GM23338 (cell line): Measurements from ENCODE around the gene KCTD19. TPM values are rescaled to one million over a fixed set of nuclear protein-coding genes. Genes with fewer than 3 reads are reported as not detected.

Experiments used
- ATAC-seq: fragments of 200-7000 bp; cut with Tn5 transposase; 3 replicates; pipeline ENCODE4 v1.9.1; 2020
- DNase-seq: peaks from one replicate; pipeline ENCODE4 v3.0.0-alpha.2; 2015; ENCODE audit warnings: low spot score
- H2AFZ ChIP-seq: fragments of 200-600 bp; sonication (generic); 2 replicates; pipeline ENCODE4 v1.8.0; 2016; ENCODE audit warnings: antibody characterized with exemption, mild to moderate bottlenecking, moderate library complexity
- H3F3A ChIP-seq: fragments of 200-600 bp; sonication (generic); replicated peaks from 2 replicates; pipeline ENCODE4 v1.8.0; 2017; ENCODE audit warnings: antibody characterized with exemption, mixed run types, low read depth
- H3K27ac ChIP-seq: fragments of 200-600 bp; sonication (generic); 2 replicates; pipeline ENCODE4 v1.6.1; 2016; ENCODE audit warnings: low read depth
- H3K27me3 ChIP-seq: fragments of 200-600 bp; sonication (generic); 2 replicates; pipeline ENCODE4 v1.8.0; 2016; ENCODE audit warnings: mild to moderate bottlenecking, mixed run types, moderate library complexity; ENCODE audit not compliant: insufficient read depth
- H3K36me3 ChIP-seq: fragments of 200-600 bp; sonication (generic); 2 replicates; pipeline ENCODE4 v1.8.0; 2016; ENCODE audit warnings: mild to moderate bottlenecking; ENCODE audit not compliant: insufficient read depth
- H3K4me1 ChIP-seq: fragments of 200-600 bp; sonication (generic); 2 replicates; pipeline ENCODE4 v1.8.0; 2016; ENCODE audit warnings: mild to moderate bottlenecking, moderate library complexity; ENCODE audit not compliant: insufficient read depth
- H3K4me2 ChIP-seq: fragments of 200-600 bp; sonication (generic); 2 replicates; pipeline ENCODE4 v1.7.1; 2017; ENCODE audit warnings: mixed run types
- H3K4me3 ChIP-seq: fragments of 200-600 bp; sonication (generic); 2 replicates; pipeline ENCODE4 v1.6.1; 2016; ENCODE audit warnings: mixed run types
- H3K79me2 ChIP-seq: fragments of 200-600 bp; sonication (generic); replicated peaks from 2 replicates; pipeline ENCODE4 v1.8.0; 2017; ENCODE audit warnings: mild to moderate bottlenecking; ENCODE audit not compliant: insufficient read depth
- H3K9me2 ChIP-seq: fragments of 200-600 bp; sonication (generic); 2 replicates; pipeline ENCODE4 v1.8.0; 2017; ENCODE audit not compliant: insufficient read depth
- H4K20me1 ChIP-seq: fragments of 200-600 bp; sonication (generic); replicated peaks from 2 replicates; pipeline ENCODE4 v1.8.0; 2017; ENCODE audit warnings: mild to moderate bottlenecking; ENCODE audit not compliant: insufficient read depth
- H3K27ac Mint-ChIP-seq: 2 replicates; pipeline ENCODE4 v1.8.0; 2020; ENCODE audit warnings: inconsistent platforms, mild to moderate bottlenecking, moderate library complexity, mixed read lengths
- H3K27me3 Mint-ChIP-seq: 3 replicates; pipeline ENCODE4 v1.8.0; 2022; ENCODE audit warnings: low read depth, mild to moderate bottlenecking, moderate library complexity, mixed read lengths, inconsistent platforms; ENCODE audit not compliant: insufficient read depth, poor library complexity
- H3K36me3 Mint-ChIP-seq: 3 replicates; pipeline ENCODE4 v1.8.0; 2021; ENCODE audit warnings: low read depth, mild to moderate bottlenecking, inconsistent platforms, moderate library complexity, mixed read lengths
- H3K4me1 Mint-ChIP-seq: 3 replicates; pipeline ENCODE4 v1.8.0; 2020; ENCODE audit warnings: mild to moderate bottlenecking, inconsistent platforms, mixed read lengths
- H3K4me3 Mint-ChIP-seq: 3 replicates; pipeline ENCODE4 v1.8.0; 2021; ENCODE audit warnings: moderate library complexity, mild to moderate bottlenecking, inconsistent platforms, mixed read lengths
- H3K9me3 Mint-ChIP-seq: 3 replicates; pipeline ENCODE4 v1.8.0; 2020; ENCODE audit warnings: moderate library complexity, mild to moderate bottlenecking, inconsistent platforms, mixed read lengths
- EZH2 ChIP-seq: fragments of 200-600 bp; sonication (generic); IDR thresholded peaks from one replicate; pipeline ENCODE4 v1.8.0; 2017; ENCODE audit warnings: antibody characterized with exemption, mild to moderate bottlenecking, low read depth; ENCODE audit not compliant: unreplicated experiment
- EZH2phosphoT487 ChIP-seq: fragments of 200-600 bp; sonication (generic); IDR thresholded peaks from one replicate; pipeline ENCODE4 v1.8.1; 2018; ENCODE audit warnings: antibody characterized with exemption; ENCODE audit not compliant: unreplicated experiment
- NANOG ChIP-seq: IDR thresholded peaks from 2 replicates; pipeline ENCODE4 v1.6.1; 2016; ENCODE audit warnings: antibody characterized with exemption, borderline replicate concordance
- POLR2AphosphoS5 ChIP-seq: IDR thresholded peaks from 2 replicates; pipeline ENCODE4 v1.6.1; 2016; ENCODE audit warnings: antibody characterized with exemption, low read depth
- STAT1 ChIP-seq: IDR thresholded peaks from one replicate; pipeline ENCODE4 v1.6.1; 2016; ENCODE audit warnings: antibody characterized with exemption; ENCODE audit not compliant: unreplicated experiment
- polyA plus RNA-seq: library from polyadenylated mRNA; unstranded; fragments of >200 nt; fragmentation: Nextera tagmentation; extraction: Ambion mirVana; gene quantifications from 2 replicates; pipeline ENCODE4 v1.2.1, GENCODE V29; 2016
- total RNA-seq: library from RNA; depleted of rRNA; stranded (reverse); fragments of >200 nt; shearing (Covaris generic); gene quantifications from 2 replicates; pipeline ENCODE4 v1.2.3, GENCODE V29; 2014
- TF ChIP-seq, protein P1 (sequence below): IDR thresholded peaks from 2 replicates; pipeline ENCODE4 v1.6.1; 2016; ENCODE audit warnings: antibody characterized with exemption
- TF ChIP-seq, protein P2 (sequence below), 2 experiments: fragments of 200-600 bp in 1 of 2; sonication (generic) in 1 of 2; conservative IDR thresholded peaks; 2 replicates each; pipeline versions ENCODE4 v1.5.1 to v1.6.1; 2016 to 2017; ENCODE audit warnings: antibody characterized with exemption in 2 of 2, low read depth in 2 of 2, mild to moderate bottlenecking in 2 of 2, moderate library complexity in 1 of 2
- TF ChIP-seq, protein P3 (sequence below): IDR thresholded peaks from one replicate; pipeline ENCODE4 v1.6.1; 2018; ENCODE audit warnings: antibody characterized with exemption; ENCODE audit not compliant: unreplicated experiment
- TF ChIP-seq, protein P4 (sequence below): fragments of 250-450 bp; sonication (Bioruptor Pico); IDR thresholded peaks from 2 replicates; pipeline ENCODE4 v1.5.0; 2020; ENCODE audit warnings: mild to moderate bottlenecking, moderate library complexity

Gene KCTD19
- total and polyA plus RNA-seq, 2 experiments from 2014 or later, result 0.31 to 0.65 TPM

DNA sequence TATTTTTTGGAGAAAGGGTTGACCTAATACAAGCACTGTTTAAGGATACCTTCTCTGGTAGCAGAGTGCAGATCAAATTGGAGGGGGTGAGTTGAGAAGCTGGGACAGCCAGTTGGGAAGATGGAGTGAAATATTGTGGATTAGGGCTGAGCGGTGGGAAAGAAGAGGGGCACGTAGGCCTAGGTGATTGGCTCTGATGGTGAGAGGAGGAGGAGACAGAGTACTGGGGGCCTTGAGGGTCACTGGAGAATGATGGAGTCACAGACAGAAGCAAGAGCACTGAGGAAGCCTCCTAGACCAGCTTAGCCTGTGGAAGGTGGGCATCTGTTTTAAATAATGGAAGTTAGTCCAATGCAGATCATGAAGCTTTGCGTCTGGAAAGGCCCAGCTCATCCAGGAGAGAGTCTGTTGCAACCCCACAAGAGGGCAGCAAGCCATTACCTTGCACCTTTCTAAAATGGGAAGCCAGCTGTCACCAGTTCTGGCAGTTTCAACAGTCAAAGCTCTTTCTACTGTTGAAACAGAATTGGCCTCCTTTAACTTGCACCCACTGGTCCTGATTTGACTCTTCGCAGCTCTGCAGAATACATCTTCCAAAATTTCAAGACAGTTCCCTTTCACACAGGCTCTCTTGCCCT, 66.0 kb downstream of the KCTD19 start (continued):
- TF ChIP-seq, protein P1, sequence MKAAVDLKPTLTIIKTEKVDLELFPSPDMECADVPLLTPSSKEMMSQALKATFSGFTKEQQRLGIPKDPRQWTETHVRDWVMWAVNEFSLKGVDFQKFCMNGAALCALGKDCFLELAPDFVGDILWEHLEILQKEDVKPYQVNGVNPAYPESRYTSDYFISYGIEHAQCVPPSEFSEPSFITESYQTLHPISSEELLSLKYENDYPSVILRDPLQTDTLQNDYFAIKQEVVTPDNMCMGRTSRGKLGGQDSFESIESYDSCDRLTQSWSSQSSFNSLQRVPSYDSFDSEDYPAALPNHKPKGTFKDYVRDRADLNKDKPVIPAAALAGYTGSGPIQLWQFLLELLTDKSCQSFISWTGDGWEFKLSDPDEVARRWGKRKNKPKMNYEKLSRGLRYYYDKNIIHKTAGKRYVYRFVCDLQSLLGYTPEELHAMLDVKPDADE, result no peak
- TF ChIP-seq, protein P2, sequence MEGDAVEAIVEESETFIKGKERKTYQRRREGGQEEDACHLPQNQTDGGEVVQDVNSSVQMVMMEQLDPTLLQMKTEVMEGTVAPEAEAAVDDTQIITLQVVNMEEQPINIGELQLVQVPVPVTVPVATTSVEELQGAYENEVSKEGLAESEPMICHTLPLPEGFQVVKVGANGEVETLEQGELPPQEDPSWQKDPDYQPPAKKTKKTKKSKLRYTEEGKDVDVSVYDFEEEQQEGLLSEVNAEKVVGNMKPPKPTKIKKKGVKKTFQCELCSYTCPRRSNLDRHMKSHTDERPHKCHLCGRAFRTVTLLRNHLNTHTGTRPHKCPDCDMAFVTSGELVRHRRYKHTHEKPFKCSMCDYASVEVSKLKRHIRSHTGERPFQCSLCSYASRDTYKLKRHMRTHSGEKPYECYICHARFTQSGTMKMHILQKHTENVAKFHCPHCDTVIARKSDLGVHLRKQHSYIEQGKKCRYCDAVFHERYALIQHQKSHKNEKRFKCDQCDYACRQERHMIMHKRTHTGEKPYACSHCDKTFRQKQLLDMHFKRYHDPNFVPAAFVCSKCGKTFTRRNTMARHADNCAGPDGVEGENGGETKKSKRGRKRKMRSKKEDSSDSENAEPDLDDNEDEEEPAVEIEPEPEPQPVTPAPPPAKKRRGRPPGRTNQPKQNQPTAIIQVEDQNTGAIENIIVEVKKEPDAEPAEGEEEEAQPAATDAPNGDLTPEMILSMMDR (conservative IDR thresholded peaks at IDR 0.05; ENCODE audit: low read depth in 2 of 2), result peak; percentile 54 to 76

DNA sequence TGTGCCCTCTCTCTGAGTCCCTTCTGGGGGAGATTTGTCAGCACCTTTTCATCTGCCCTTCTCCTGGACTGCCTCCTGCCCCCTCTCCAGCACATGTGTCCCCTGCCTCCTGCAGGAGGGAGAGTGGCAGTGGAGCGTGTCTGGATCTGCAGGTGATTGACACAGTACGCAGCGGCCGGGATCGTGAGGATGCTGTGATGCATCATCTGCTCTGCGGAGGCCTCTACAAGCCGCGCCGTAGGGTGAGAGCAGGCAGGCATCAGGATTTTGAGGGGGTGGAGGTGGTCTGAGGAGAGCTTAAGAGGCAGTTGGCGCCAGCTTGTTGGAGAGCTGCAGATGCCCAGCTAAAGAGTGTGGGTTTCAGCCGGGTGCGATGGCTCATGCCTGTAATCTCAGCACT, 66.8 kb downstream of the KCTD19 start:
- Mint-ChIP-seq H3K9me3 (no peaks in the 10 kb centered on the region), H3K4me3 (no peak overlapping the region), H3K27me3 (peaks cover 16% of the 10 kb centered on the region), H3K4me1 (peaks cover 4% of the 10 kb centered on the region), H3K27ac (no peak overlapping the region), H3K36me3 (peaks cover 5% of the 10 kb centered on the region; the same call in 2 of the 3 replicates)
- Histone ChIP-seq H3K4me2 (no peak overlapping the region), H3K4me3 (no peak overlapping the region), H4K20me1 (no peaks in the 10 kb centered on the region; the same call in 1 of the 2 replicates), H3F3A (no peaks in the 10 kb centered on the region), H3K79me2 (no peaks in the 10 kb centered on the region), H2AFZ (no peak overlapping the region), H3K27me3 (no peaks in the 10 kb centered on the region), H3K36me3 (no peaks in the 10 kb centered on the region), H3K4me1 (no peaks in the 10 kb centered on the region), H3K9me2 (no peaks in the 10 kb centered on the region), H3K27ac (no peak overlapping the region)
- DNase-seq, result no peak
- no peak for ATAC-seq
- TF ChIP-seq, protein P3, sequence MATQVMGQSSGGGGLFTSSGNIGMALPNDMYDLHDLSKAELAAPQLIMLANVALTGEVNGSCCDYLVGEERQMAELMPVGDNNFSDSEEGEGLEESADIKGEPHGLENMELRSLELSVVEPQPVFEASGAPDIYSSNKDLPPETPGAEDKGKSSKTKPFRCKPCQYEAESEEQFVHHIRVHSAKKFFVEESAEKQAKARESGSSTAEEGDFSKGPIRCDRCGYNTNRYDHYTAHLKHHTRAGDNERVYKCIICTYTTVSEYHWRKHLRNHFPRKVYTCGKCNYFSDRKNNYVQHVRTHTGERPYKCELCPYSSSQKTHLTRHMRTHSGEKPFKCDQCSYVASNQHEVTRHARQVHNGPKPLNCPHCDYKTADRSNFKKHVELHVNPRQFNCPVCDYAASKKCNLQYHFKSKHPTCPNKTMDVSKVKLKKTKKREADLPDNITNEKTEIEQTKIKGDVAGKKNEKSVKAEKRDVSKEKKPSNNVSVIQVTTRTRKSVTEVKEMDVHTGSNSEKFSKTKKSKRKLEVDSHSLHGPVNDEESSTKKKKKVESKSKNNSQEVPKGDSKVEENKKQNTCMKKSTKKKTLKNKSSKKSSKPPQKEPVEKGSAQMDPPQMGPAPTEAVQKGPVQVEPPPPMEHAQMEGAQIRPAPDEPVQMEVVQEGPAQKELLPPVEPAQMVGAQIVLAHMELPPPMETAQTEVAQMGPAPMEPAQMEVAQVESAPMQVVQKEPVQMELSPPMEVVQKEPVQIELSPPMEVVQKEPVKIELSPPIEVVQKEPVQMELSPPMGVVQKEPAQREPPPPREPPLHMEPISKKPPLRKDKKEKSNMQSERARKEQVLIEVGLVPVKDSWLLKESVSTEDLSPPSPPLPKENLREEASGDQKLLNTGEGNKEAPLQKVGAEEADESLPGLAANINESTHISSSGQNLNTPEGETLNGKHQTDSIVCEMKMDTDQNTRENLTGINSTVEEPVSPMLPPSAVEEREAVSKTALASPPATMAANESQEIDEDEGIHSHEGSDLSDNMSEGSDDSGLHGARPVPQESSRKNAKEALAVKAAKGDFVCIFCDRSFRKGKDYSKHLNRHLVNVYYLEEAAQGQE, result no peak
- TF ChIP-seq NANOG (no peak), STAT1 (no peak), EZH2phosphoT487 (no peak), POLR2AphosphoS5 (no peak), EZH2 (no peak)
- TF ChIP-seq, protein P2 (conservative IDR thresholded peaks at IDR 0.05; ENCODE audit: low read depth in 2 of 2), result no peak
- TF ChIP-seq, protein P4, sequence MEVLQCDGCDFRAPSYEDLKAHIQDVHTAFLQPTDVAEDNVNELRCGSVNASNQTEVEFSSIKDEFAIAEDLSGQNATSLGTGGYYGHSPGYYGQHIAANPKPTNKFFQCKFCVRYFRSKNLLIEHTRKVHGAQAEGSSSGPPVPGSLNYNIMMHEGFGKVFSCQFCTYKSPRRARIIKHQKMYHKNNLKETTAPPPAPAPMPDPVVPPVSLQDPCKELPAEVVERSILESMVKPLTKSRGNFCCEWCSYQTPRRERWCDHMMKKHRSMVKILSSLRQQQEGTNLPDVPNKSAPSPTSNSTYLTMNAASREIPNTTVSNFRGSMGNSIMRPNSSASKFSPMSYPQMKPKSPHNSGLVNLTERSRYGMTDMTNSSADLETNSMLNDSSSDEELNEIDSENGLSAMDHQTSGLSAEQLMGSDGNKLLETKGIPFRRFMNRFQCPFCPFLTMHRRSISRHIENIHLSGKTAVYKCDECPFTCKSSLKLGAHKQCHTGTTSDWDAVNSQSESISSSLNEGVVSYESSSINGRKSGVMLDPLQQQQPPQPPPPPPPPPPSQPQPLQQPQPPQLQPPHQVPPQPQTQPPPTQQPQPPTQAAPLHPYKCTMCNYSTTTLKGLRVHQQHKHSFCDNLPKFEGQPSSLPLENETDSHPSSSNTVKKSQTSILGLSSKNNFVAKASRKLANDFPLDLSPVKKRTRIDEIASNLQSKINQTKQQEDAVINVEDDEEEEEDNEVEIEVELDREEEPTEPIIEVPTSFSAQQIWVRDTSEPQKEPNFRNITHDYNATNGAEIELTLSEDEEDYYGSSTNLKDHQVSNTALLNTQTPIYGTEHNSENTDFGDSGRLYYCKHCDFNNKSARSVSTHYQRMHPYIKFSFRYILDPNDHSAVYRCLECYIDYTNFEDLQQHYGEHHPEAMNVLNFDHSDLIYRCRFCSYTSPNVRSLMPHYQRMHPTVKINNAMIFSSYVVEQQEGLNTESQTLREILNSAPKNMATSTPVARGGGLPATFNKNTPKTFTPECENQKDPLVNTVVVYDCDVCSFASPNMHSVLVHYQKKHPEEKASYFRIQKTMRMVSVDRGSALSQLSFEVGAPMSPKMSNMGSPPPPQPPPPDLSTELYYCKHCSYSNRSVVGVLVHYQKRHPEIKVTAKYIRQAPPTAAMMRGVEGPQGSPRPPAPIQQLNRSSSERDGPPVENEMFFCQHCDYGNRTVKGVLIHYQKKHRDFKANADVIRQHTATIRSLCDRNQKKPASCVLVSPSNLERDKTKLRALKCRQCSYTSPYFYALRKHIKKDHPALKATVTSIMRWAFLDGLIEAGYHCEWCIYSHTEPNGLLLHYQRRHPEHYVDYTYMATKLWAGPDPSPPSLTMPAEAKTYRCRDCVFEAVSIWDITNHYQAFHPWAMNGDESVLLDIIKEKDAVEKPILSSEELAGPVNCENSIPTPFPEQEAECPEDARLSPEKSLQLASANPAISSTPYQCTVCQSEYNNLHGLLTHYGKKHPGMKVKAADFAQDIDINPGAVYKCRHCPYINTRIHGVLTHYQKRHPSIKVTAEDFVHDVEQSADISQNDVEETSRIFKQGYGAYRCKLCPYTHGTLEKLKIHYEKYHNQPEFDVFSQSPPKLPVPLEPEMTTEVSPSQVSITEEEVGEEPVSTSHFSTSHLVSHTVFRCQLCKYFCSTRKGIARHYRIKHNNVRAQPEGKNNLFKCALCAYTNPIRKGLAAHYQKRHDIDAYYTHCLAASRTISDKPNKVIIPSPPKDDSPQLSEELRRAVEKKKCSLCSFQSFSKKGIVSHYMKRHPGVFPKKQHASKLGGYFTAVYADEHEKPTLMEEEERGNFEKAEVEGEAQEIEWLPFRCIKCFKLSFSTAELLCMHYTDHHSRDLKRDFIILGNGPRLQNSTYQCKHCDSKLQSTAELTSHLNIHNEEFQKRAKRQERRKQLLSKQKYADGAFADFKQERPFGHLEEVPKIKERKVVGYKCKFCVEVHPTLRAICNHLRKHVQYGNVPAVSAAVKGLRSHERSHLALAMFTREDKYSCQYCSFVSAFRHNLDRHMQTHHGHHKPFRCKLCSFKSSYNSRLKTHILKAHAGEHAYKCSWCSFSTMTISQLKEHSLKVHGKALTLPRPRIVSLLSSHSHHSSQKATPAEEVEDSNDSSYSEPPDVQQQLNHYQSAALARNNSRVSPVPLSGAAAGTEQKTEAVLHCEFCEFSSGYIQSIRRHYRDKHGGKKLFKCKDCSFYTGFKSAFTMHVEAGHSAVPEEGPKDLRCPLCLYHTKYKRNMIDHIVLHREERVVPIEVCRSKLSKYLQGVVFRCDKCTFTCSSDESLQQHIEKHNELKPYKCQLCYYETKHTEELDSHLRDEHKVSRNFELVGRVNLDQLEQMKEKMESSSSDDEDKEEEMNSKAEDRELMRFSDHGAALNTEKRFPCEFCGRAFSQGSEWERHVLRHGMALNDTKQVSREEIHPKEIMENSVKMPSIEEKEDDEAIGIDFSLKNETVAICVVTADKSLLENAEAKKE (CRISPR knock-in tag), result no peak
